ENCODE results near the gene YARS1. TPM values are rescaled to one million over a fixed set of nuclear protein-coding genes. Genes with fewer than 3 reads are reported as not detected.
A peak's percentile ranks its signal among the peaks of the same experiment; 100 is the strongest.
"Not testable (repeated sequence)": the region's sequence is repeated elsewhere in the genome, so short reads cannot be mapped to it uniquely, and the experiment has no call there.

YARS1 gene
- total RNA-seq, 1 experiment from 2014 or later, result 120 TPM

DNA sequence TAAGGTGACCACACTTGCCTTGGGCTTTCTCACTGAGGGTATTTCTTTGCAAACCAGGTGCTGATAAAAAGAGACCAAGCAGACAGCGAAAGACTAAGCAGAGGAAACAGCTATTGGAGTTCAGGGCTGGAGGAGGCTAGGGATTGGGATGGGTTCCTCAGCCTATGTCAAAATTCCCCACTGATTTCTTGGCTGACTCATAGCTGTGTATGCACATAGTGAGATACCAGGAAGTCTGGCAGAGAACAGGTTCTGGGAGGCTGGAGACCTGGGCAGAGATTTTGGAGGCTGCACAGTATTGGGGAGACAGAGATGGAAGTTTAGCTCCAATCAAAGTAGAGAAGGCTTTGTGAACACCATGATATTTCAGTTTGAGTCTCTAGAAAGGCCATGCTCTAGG, 25.3 kb downstream of the YARS1 start:
- H3K9me3 ChIP-seq (ENCODE audit: control insufficient read depth, insufficient read depth, low read depth, low read length), result no peaks in the 10 kb centered on the region
- no TSS peak for BruUV-seq (replicated peaks)
- no peak for DNase-seq (ENCODE audit: low read depth, low spot score)
- ChIA-PET CTCF (no interaction called here), POLR2A (no interaction called here)
- H3K4me3 ChIP-seq (ENCODE audit: low read depth in 2 of 2, low read length in 2 of 2), result no peak overlapping the region
- no peaks in the 10 kb centered on the region for H3K27me3 ChIP-seq (ENCODE audit: control insufficient read depth, insufficient read depth, low read length)
- peaks cover 22% of the 10 kb centered on the region for H3K36me3 ChIP-seq (ENCODE audit: control insufficient read depth, insufficient read depth, low read length)
- in situ Hi-C loops (cut with HindIII; ENCODE audit: low pct_unique_long_range_greater_than_20kb, low sequenced_read_pairs), result no loop called here
- TF ChIP-seq POLR2AphosphoS5 (IDR thresholded peaks at IDR 0.05; ENCODE audit: low read depth, low read length), result no peak; the same call in 1 of the 2 replicates
- TF ChIP-seq, protein P1, sequence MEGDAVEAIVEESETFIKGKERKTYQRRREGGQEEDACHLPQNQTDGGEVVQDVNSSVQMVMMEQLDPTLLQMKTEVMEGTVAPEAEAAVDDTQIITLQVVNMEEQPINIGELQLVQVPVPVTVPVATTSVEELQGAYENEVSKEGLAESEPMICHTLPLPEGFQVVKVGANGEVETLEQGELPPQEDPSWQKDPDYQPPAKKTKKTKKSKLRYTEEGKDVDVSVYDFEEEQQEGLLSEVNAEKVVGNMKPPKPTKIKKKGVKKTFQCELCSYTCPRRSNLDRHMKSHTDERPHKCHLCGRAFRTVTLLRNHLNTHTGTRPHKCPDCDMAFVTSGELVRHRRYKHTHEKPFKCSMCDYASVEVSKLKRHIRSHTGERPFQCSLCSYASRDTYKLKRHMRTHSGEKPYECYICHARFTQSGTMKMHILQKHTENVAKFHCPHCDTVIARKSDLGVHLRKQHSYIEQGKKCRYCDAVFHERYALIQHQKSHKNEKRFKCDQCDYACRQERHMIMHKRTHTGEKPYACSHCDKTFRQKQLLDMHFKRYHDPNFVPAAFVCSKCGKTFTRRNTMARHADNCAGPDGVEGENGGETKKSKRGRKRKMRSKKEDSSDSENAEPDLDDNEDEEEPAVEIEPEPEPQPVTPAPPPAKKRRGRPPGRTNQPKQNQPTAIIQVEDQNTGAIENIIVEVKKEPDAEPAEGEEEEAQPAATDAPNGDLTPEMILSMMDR (IDR thresholded peaks at IDR 0.05), result no peak
- TF ChIP-seq SIN3A (IDR thresholded peaks at IDR 0.05; ENCODE audit: borderline replicate concordance, insufficient read depth, low read depth, low read length), result no peak
- no peak for TF ChIP-seq TCF7L2 (IDR thresholded peaks at IDR 0.05; ENCODE audit: low read depth, low read length)
- TF ChIP-seq, protein P2, sequence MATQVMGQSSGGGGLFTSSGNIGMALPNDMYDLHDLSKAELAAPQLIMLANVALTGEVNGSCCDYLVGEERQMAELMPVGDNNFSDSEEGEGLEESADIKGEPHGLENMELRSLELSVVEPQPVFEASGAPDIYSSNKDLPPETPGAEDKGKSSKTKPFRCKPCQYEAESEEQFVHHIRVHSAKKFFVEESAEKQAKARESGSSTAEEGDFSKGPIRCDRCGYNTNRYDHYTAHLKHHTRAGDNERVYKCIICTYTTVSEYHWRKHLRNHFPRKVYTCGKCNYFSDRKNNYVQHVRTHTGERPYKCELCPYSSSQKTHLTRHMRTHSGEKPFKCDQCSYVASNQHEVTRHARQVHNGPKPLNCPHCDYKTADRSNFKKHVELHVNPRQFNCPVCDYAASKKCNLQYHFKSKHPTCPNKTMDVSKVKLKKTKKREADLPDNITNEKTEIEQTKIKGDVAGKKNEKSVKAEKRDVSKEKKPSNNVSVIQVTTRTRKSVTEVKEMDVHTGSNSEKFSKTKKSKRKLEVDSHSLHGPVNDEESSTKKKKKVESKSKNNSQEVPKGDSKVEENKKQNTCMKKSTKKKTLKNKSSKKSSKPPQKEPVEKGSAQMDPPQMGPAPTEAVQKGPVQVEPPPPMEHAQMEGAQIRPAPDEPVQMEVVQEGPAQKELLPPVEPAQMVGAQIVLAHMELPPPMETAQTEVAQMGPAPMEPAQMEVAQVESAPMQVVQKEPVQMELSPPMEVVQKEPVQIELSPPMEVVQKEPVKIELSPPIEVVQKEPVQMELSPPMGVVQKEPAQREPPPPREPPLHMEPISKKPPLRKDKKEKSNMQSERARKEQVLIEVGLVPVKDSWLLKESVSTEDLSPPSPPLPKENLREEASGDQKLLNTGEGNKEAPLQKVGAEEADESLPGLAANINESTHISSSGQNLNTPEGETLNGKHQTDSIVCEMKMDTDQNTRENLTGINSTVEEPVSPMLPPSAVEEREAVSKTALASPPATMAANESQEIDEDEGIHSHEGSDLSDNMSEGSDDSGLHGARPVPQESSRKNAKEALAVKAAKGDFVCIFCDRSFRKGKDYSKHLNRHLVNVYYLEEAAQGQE (IDR thresholded peaks at IDR 0.05; ENCODE audit: insufficient read depth in 1 of 2, low read depth in 2 of 2, low read length in 1 of 2), result no peak
- 0 out of 2 replicates have a peak, but pooled peaks have one; percentile 45 for ATAC-seq
- no peak overlapping the region for H3K27ac ChIP-seq (ENCODE audit: low read length)
- intact Hi-C loops (cut with micrococcal nuclease; ENCODE audit: unreplicated experiment), result no loop called here
- H3K4me1 ChIP-seq (ENCODE audit: control insufficient read depth, insufficient read depth, low read length), result no peaks in the 10 kb centered on the region

DNA sequence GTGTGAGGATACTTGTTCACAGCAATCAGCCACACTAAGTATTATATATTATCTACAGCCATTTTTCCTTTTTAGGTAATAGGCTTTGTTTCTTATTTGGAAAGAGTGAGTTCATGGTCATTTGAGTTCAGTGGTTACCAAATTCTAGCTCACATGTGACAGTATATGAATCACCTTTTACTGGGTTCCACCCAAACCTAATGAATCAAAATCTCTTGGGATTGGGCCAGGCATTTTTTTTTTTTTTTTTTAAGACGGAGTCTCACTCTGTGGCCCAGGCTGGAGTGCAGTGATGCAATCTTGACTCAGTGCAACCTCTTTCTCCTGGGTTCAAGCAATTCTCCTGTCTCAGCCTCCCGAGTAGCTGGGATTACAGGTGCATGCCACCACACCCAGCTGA, 27.8 kb downstream of the YARS1 start:
- CTCF ChIA-PET; intact Hi-C loops (cut with micrococcal nuclease; ENCODE audit: unreplicated experiment): not testable (repeated sequence)

DNA sequence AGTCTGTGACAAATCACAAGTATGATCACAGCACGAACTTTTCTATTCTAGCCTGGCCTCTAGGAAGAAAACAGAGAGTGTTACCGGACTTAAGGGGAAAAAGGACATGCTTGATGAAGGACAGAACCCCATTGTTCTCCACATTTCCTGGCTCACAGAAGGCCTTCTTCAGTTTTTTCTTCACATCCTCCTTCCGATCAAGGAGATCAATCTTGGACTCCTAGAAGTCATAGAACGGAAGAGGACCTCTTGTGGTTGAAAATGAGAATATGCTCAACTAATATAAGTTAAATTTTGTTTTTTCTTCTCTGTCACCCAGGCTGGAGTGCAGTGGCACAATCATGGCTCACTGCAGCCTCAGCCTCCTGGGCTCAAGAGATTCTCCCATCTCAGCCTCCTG, 30.3 kb downstream of the YARS1 start:
- no peak for ATAC-seq
- ChIA-PET CTCF (no interaction called here), POLR2A (interaction anchor here (0.6 kb wide), 1 partner anchor 189 kb away, joined by 10 read pairs; no protein-coding TSS in a partner anchor)
- Histone ChIP-seq H3K36me3 (ENCODE audit: control insufficient read depth, insufficient read depth, low read length) (peaks cover 33% of the 10 kb centered on the region; the same call in 1 of the 2 replicates), H3K27ac (ENCODE audit: low read length) (no peak overlapping the region), H3K4me1 (ENCODE audit: control insufficient read depth, insufficient read depth, low read length) (no peaks in the 10 kb centered on the region), H3K27me3 (ENCODE audit: control insufficient read depth, insufficient read depth, low read length) (no peaks in the 10 kb centered on the region), H3K9me3 (ENCODE audit: control insufficient read depth, insufficient read depth, low read depth, low read length) (no peaks in the 10 kb centered on the region), H3K4me3 (ENCODE audit: low read depth in 2 of 2, low read length in 2 of 2) (no peak overlapping the region)
- TF ChIP-seq TCF7L2 (IDR thresholded peaks at IDR 0.05; ENCODE audit: low read depth, low read length) (no peak), SIN3A (IDR thresholded peaks at IDR 0.05; ENCODE audit: borderline replicate concordance, insufficient read depth, low read depth, low read length) (no peak), POLR2AphosphoS5 (IDR thresholded peaks at IDR 0.05; ENCODE audit: low read depth, low read length) (no peak)
- TF ChIP-seq, protein P2 (IDR thresholded peaks at IDR 0.05; ENCODE audit: insufficient read depth in 1 of 2, low read depth in 2 of 2, low read length in 1 of 2), result no peak
- TF ChIP-seq, protein P1 (IDR thresholded peaks at IDR 0.05), result no peak; the same call in 1 of the 2 replicates
- intact Hi-C loops (cut with micrococcal nuclease; ENCODE audit: unreplicated experiment), result no loop called here
- no TSS peak for BruUV-seq (replicated peaks)
- in situ Hi-C loops (cut with HindIII; ENCODE audit: low pct_unique_long_range_greater_than_20kb, low sequenced_read_pairs), result no loop called here
- DNase-seq (ENCODE audit: low read depth, low spot score), result no peak

More for the DNA sequence above, 27.8 kb downstream of the YARS1 start:
- peak; percentile 62; the same call in 1 of the 2 replicates for ATAC-seq
- BruUV-seq (replicated peaks); H3K27me3 ChIP-seq (ENCODE audit: control insufficient read depth, insufficient read depth, low read length); H3K27ac ChIP-seq (ENCODE audit: low read length); H3K9me3 ChIP-seq (ENCODE audit: control insufficient read depth, insufficient read depth, low read depth, low read length); H3K4me3 ChIP-seq (ENCODE audit: low read depth in 2 of 2, low read length in 2 of 2); H3K4me1 ChIP-seq (ENCODE audit: control insufficient read depth, insufficient read depth, low read length); POLR2A ChIA-PET; in situ Hi-C loops (cut with HindIII; ENCODE audit: low pct_unique_long_range_greater_than_20kb, low sequenced_read_pairs): not testable (repeated sequence)
- peaks cover 37% of the 10 kb centered on the region for H3K36me3 ChIP-seq (ENCODE audit: control insufficient read depth, insufficient read depth, low read length)
- peak; percentile 79 for DNase-seq (ENCODE audit: low read depth, low spot score)
